ENCODE measurements around the gene CEP57L1.
"Not testable (repeated sequence)": the region's sequence is repeated elsewhere in the genome, so short reads cannot be mapped to it uniquely, and the experiment has no call there.

GRCh38 chr6:109084146-109084545, 11.2 kb upstream of the CEP57L1 start:
- TF ChIP-seq CTCF, POLR2A (IDR thresholded peaks at IDR 0.05): not testable (repeated sequence)

Measured in lower leg skin (tissue), 3 donors.